ENCODE measurements around the gene PRXL2A. TPM values are rescaled to one million over a fixed set of nuclear protein-coding genes. Genes with fewer than 3 reads are reported as not detected.

PRXL2A gene
- total and polyA plus RNA-seq, 7 donors: 19.0 to 51.8 (median 35.8) TPM

DNA sequence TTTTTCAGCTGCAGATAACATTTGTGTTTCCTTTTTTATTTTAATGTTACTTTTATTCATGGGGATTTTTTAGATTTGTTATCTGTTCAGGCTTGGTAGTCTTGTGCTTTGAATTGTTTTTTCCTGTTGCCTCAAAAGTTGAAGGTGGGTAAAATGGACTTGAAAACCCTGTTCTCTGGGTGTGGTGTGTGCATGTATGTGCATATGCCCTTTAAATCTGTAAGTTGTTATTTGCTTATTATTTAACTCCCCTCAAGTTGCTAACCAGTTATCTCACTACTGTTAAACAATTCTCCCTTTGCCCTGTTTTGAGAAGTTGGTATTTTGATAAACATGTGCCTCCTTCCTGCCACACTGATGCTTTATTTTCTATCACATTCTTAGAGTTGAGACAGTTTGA lies 76.3 kb downstream of the PRXL2A start:
- H3K27ac ChIP-seq: no peak overlapping the region
- H3K4me3 ChIP-seq: no peak overlapping the region
- no peaks in the 10 kb centered on the region for H3K27me3 ChIP-seq (ENCODE audit: insufficient read depth in 3 of 3, low read length in 2 of 3)
- DNase-seq (no peak), ATAC-seq (no peak)
- no peaks in the 10 kb centered on the region for H3K9me3 ChIP-seq
- intact Hi-C loops (cut with DNase I): no loop called here
- TF ChIP-seq, protein P1, sequence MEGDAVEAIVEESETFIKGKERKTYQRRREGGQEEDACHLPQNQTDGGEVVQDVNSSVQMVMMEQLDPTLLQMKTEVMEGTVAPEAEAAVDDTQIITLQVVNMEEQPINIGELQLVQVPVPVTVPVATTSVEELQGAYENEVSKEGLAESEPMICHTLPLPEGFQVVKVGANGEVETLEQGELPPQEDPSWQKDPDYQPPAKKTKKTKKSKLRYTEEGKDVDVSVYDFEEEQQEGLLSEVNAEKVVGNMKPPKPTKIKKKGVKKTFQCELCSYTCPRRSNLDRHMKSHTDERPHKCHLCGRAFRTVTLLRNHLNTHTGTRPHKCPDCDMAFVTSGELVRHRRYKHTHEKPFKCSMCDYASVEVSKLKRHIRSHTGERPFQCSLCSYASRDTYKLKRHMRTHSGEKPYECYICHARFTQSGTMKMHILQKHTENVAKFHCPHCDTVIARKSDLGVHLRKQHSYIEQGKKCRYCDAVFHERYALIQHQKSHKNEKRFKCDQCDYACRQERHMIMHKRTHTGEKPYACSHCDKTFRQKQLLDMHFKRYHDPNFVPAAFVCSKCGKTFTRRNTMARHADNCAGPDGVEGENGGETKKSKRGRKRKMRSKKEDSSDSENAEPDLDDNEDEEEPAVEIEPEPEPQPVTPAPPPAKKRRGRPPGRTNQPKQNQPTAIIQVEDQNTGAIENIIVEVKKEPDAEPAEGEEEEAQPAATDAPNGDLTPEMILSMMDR (IDR thresholded peaks at IDR 0.05): no peak
- H3K36me3 ChIP-seq (ENCODE audit: insufficient read depth in 1 of 2, low read depth in 1 of 2): peaks cover 0 to 8% of the 10 kb centered on the region in 2 donors
- H3K4me1 ChIP-seq: peaks cover 21% of the 10 kb centered on the region

DNA sequence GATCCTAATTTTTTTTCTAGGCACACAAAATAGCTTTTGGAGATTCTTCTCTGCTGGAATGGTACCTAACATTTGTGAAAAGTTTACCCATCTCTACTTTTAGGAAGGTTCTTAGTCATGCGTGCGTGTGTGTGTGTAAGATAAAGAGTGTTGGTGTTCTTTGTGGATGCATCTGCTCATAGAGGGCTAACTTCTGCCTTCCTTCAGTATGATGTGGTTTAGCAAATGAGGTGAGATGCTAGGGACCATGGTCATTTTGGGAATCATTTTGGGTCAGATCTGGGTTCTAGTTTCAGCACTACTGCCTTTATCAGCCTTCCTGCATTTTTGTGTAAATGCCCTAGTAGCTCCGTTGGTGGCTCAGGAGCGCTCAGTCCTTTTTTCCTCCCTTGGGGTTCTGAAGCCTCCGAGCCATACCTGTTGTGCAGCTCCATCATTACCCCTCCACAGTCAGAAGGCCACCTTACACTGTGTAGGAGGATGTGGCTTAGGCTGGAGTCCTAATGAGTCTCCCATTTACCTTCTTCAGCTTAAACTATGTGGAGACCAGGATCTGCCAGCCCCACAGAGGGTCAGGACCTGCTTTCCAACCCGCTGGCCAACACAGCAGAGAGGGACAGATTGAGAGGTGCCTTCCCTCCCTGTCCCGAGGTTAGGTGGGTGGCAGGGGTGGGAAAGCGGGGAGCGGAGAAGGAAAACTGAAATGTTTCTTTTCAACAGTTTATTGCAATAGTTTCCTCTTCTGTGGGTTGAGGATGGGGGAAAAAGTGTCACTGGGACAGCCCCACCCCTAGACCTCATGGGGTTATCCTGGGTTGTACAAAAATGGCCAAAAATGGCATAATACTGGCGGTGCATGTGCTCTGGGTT lies 77.0 kb downstream of the PRXL2A start:
- Histone ChIP-seq H3K4me1 (peaks cover 21% of the 10 kb centered on the region), H3K27me3 (ENCODE audit: insufficient read depth in 3 of 3, low read length in 2 of 3) (no peaks in the 10 kb centered on the region), H3K9me3 (no peaks in the 10 kb centered on the region), H3K27ac (no peak overlapping the region), H3K36me3 (ENCODE audit: insufficient read depth in 1 of 2, low read depth in 1 of 2) (peaks cover 0 to 14% of the 10 kb centered on the region in 2 donors), H3K4me3 (no peak overlapping the region)
- no peak for DNase-seq
- intact Hi-C loops (cut with DNase I): no loop called here
- 79 to 83% (median 82%) methylated on average over 10 of the region's 10 CpGs for WGBS, 3 donors
- ATAC-seq: no peak
- TF ChIP-seq, protein P1 (IDR thresholded peaks at IDR 0.05): no peak

DNA sequence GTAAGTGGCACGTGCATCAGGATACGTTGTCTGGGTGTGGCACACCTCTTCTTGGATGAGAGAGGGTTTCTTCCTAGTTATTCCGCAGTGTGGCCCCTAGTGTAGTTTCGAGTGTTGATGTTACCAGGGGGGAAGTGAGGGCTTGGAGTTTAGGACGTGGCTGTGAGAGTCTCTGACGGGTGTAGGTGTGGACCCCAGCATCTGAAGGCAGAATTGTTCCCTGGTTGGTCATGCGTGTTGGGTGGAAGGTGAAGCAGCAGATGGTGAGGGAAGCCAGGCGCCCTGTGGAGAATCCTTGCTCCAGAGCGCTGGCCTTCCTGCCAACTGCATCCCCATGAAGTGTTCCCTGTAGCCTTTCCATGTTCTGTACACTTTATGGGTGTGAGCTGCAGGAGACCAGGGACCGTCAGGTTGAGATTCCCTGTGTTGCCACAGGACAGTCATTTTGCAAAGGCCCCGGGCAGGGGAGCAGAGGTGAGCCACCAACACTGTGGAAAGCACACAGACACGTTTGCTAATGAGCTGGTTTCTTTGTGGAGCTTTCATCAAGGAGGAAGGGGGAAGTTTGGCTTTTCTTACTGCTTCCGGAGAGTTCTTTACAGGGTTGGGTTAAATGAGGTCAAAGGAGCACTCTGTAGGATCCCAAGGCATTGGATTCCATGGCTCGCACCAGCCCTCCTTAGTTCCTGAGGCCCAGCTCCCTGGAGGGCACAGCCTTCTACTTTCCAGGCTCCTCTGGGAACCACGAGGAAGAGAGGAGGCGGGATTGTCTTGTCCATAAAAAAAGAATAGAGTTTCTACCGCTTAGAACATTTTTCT lies 77.8 kb downstream of the PRXL2A start:
- H3K9me3 ChIP-seq: no peaks in the 10 kb centered on the region
- TF ChIP-seq, protein P1 (IDR thresholded peaks at IDR 0.05): no peak
- H3K4me3 ChIP-seq: no peak overlapping the region
- WGBS, 3 donors: 72 to 78% (median 73%) methylated on average over 17 of the region's 17 CpGs
- H3K4me1 ChIP-seq: peaks cover 21% of the 10 kb centered on the region
- H3K36me3 ChIP-seq (ENCODE audit: insufficient read depth in 1 of 2, low read depth in 1 of 2): peaks cover 0 to 22% of the 10 kb centered on the region in 2 donors
- no peaks in the 10 kb centered on the region for H3K27me3 ChIP-seq (ENCODE audit: insufficient read depth in 3 of 3, low read length in 2 of 3)
- no peak overlapping the region for H3K27ac ChIP-seq
- ATAC-seq (peak in 1 of 4 donors; percentile 24), DNase-seq (no peak)
- intact Hi-C loops (cut with DNase I): no loop called here

Other genes with a start within 250 kb of the PRXL2A start
- 100 to 1,000 TPM; 120 to 389 (median 273) TPM for gene ANXA11, start 203.0 kb upstream of the PRXL2A start, total RNA-seq
- 100 to 1,000 TPM; 112 to 164 (median 132) TPM for gene ANXA11, start 203.0 kb upstream of the PRXL2A start, polyA plus RNA-seq
- under 1 TPM in 1 of 4 donors, not detected in 3; 0.49 TPM for gene MAT1A, start 118.9 kb upstream of the PRXL2A start, total RNA-seq
- gene MAT1A, start 118.9 kb upstream of the PRXL2A start, polyA plus RNA-seq: not detected
- not detected for gene DYDC1, start 51.8 kb upstream of the PRXL2A start, total RNA-seq
- gene DYDC1, start 51.8 kb upstream of the PRXL2A start, polyA plus RNA-seq: not detected
- not detected for gene DYDC2, start 51.8 kb upstream of the PRXL2A start, total RNA-seq
- not detected for gene DYDC2, start 51.8 kb upstream of the PRXL2A start, polyA plus RNA-seq
- 10 to 100 TPM; 23.9 to 33.3 (median 25.7) TPM for gene TSPAN14, start 45.8 kb downstream of the PRXL2A start, total RNA-seq
- 10 to 100 TPM; 19.4 to 20.0 (median 19.6) TPM for gene TSPAN14, start 45.8 kb downstream of the PRXL2A start, polyA plus RNA-seq
- gene SH2D4B, start 129.4 kb downstream of the PRXL2A start, total RNA-seq: not detected
- gene SH2D4B, start 129.4 kb downstream of the PRXL2A start, polyA plus RNA-seq: under 1 TPM in 1 of 3 donors, not detected in 2; 0.01 TPM

Data from psoas muscle (tissue), 8 donors.